ENCODE results near the gene DNAJC5. TPM values are rescaled to one million over a fixed set of nuclear protein-coding genes. Genes with fewer than 3 reads are reported as not detected.
"Not testable (repeated sequence)": the region's sequence is repeated elsewhere in the genome, so short reads cannot be mapped to it uniquely, and the experiment has no call there.

The DNAJC5 gene
- total RNA-seq, 1 experiment from 2014 or later: 59.5 TPM

DNA sequence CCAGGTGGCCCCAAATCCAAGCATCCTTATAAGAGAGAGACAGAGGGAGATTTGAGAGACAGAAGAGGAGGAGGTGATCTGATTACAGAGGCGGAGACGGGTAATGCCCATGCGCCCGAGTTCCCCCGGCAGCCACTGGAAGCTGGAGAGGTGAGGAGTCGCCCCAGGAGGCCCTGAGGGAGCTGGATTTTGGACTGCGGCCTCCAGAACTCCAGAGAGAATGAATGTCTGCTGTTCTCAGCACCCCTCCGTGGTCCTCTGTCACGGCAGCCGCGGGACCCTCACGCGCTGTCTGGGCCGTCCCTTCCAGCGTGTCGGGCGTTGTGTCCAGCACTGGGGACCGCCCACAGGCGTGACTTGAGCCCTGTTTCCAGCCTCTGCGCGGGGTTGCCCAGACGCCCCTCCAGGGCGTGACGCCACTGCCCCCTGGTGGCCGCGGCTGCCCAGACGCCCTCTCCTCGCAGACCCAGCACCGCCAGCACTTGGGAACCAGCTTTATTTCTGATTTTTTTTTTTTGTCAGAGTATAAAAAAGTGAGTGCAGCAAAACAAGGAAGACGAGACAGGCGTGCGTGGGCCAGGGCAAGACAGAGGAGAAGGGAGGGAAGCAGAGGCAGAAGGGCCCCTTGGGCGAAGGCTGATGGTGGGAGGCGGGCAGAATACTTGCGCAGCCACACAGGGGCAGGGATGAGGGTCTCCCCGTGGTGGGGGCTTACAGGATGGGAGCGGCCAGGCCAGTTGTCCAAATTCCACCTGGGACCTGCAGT, 78.9 kb downstream of the DNAJC5 start:
- ChIA-PET CTCF (interaction anchor here (0.6 to 0.9 kb wide), 3 partner anchors 18 to 346 kb away, joined by 3 to 9 read pairs (median 4); no protein-coding TSS in a partner anchor), POLR2A (interaction anchor here (0.6 kb wide), 2 partner anchors 79 to 454 kb away, joined by 3 to 12 read pairs; partner anchors contain the start of gene DNAJC5)
- intact Hi-C loops (cut with micrococcal nuclease; ENCODE audit: unreplicated experiment) (no loop called here), in situ Hi-C loops (cut with HindIII; ENCODE audit: low pct_unique_long_range_greater_than_20kb, low sequenced_read_pairs) (no loop called here)
- H3K27ac ChIP-seq (ENCODE audit: low read length): peak overlapping the region; percentile 72
- H3K36me3 ChIP-seq (ENCODE audit: control insufficient read depth, insufficient read depth, low read length): no peaks in the 10 kb centered on the region; the same call in 1 of the 2 replicates
- ATAC-seq (peak; percentile 81), DNase-seq (ENCODE audit: low read depth, low spot score) (no peak)
- peaks cover 38% of the 10 kb centered on the region for H3K4me1 ChIP-seq (ENCODE audit: control insufficient read depth, insufficient read depth, low read length)
- TF ChIP-seq SIN3A (IDR thresholded peaks at IDR 0.05; ENCODE audit: borderline replicate concordance, insufficient read depth, low read depth, low read length): 0 out of 2 replicates have a peak, but pooled peaks have one; percentile 54
- TF ChIP-seq POLR2AphosphoS5 (IDR thresholded peaks at IDR 0.05; ENCODE audit: low read depth, low read length): no peak
- peak; percentile 100 for TF ChIP-seq CTCF (IDR thresholded peaks at IDR 0.05)
- peak in 1 of 2 experiments; percentile 27; a peak in 1 of 4 replicates for TF ChIP-seq REST (IDR thresholded peaks at IDR 0.05; ENCODE audit: insufficient read depth in 1 of 2, low read depth in 2 of 2, low read length in 1 of 2)
- TF ChIP-seq TCF7L2 (IDR thresholded peaks at IDR 0.05; ENCODE audit: low read depth, low read length): no peak
- BruUV-seq (replicated peaks): no TSS peak
- no peaks in the 10 kb centered on the region for H3K9me3 ChIP-seq (ENCODE audit: control insufficient read depth, insufficient read depth, low read depth, low read length)
- peak overlapping the region; percentile 39 to 55 for H3K4me3 ChIP-seq (ENCODE audit: low read depth in 2 of 2, low read length in 2 of 2)
- no peaks in the 10 kb centered on the region for H3K27me3 ChIP-seq (ENCODE audit: control insufficient read depth, insufficient read depth, low read length)

GRCh38 chr20:63974402-63975200, 79.7 kb downstream of the DNAJC5 start:
- intact Hi-C loops (cut with micrococcal nuclease; ENCODE audit: unreplicated experiment) (no loop called here), in situ Hi-C loops (cut with HindIII; ENCODE audit: low pct_unique_long_range_greater_than_20kb, low sequenced_read_pairs) (no loop called here)
- Histone ChIP-seq H3K9me3 (ENCODE audit: control insufficient read depth, insufficient read depth, low read depth, low read length) (no peaks in the 10 kb centered on the region), H3K4me1 (ENCODE audit: control insufficient read depth, insufficient read depth, low read length) (peaks cover 35% of the 10 kb centered on the region), H3K36me3 (ENCODE audit: control insufficient read depth, insufficient read depth, low read length) (no peaks in the 10 kb centered on the region), H3K4me3 (ENCODE audit: low read depth in 2 of 2, low read length in 2 of 2) (no peak overlapping the region), H3K27ac (ENCODE audit: low read length) (peak overlapping the region; percentile 68), H3K27me3 (ENCODE audit: control insufficient read depth, insufficient read depth, low read length) (no peaks in the 10 kb centered on the region)
- DNase-seq (ENCODE audit: low read depth, low spot score) (no peak), ATAC-seq (no peak)
- ChIA-PET POLR2A (interaction anchor here (0.6 kb wide), 2 partner anchors 80 to 454 kb away, joined by 3 to 12 read pairs; partner anchors contain the start of gene DNAJC5), CTCF (interaction anchor here (0.6 to 0.9 kb wide), 2 partner anchors 19 to 81 kb away, joined by 3 to 4 read pairs; no protein-coding TSS in a partner anchor)
- no TSS peak for BruUV-seq (replicated peaks)
- TF ChIP-seq POLR2AphosphoS5 (IDR thresholded peaks at IDR 0.05; ENCODE audit: low read depth, low read length): no peak
- TF ChIP-seq SIN3A (IDR thresholded peaks at IDR 0.05; ENCODE audit: borderline replicate concordance, insufficient read depth, low read depth, low read length): no peak
- no peak for TF ChIP-seq CTCF (IDR thresholded peaks at IDR 0.05)
- TF ChIP-seq TCF7L2 (IDR thresholded peaks at IDR 0.05; ENCODE audit: low read depth, low read length): no peak
- no peak for TF ChIP-seq REST (IDR thresholded peaks at IDR 0.05; ENCODE audit: insufficient read depth in 1 of 2, low read depth in 2 of 2, low read length in 1 of 2)

DNA sequence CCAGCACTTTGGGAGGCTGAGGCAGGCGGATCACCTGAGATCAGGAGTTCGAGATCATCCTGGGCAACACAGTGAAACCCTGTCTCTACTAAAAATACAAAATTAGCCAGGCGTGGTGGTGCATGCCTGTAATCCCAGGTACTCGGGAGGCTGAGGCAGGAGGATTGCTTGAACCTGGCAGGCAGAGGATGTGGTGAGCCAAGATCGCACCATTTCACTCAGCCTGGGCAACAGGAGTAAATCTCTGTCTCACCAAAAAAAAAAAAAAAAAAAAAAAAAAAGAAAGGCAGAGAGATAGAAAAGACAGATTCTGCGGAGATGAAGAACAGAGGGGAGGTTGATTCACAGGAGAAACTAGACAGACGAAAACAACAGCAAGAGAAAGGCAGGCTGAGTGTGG, 81.6 kb downstream of the DNAJC5 start:
- H3K27ac ChIP-seq (ENCODE audit: low read length); intact Hi-C loops (cut with micrococcal nuclease; ENCODE audit: unreplicated experiment); BruUV-seq (replicated peaks); ATAC-seq; H3K27me3 ChIP-seq (ENCODE audit: control insufficient read depth, insufficient read depth, low read length); H3K36me3 ChIP-seq (ENCODE audit: control insufficient read depth, insufficient read depth, low read length); H3K4me3 ChIP-seq (ENCODE audit: low read depth in 2 of 2, low read length in 2 of 2); CTCF ChIA-PET; DNase-seq (ENCODE audit: low read depth, low spot score); in situ Hi-C loops (cut with HindIII; ENCODE audit: low pct_unique_long_range_greater_than_20kb, low sequenced_read_pairs); H3K9me3 ChIP-seq (ENCODE audit: control insufficient read depth, insufficient read depth, low read depth, low read length): not testable (repeated sequence)
- peaks cover 45% of the 10 kb centered on the region for H3K4me1 ChIP-seq (ENCODE audit: control insufficient read depth, insufficient read depth, low read length)
- POLR2A ChIA-PET: interaction anchor here (0.6 kb wide), 1 partner anchor 257 kb away, joined by 5 read pairs; no protein-coding TSS in a partner anchor

All from Panc1 (cell line).